Activated T-cell treated with anti-CD3 and anti-CD28 coated beads for 24 hours (primary cell): ENCODE data around the gene MYOM3.

Source experiments
- DNase-seq: peaks from one replicate; pipeline ENCODE4 v3.0.0-alpha.2; 2020; ENCODE audit warnings: low read depth

The MYOM3 gene

GRCh38 chr1:24114753-24115152, 2.8 kb upstream of the MYOM3 start:
- DNase-seq, result no peak

GRCh38 chr1:24113641-24114033, 1.7 kb upstream of the MYOM3 start:
- DNase-seq, result no peak

- no peak for DNase-seq
Measured at GRCh38 chr1:24111262-24111995, 506 bp downstream of the MYOM3 start.

- no peak for DNase-seq
Measured at GRCh38 chr1:24110642-24111261, 1.2 kb downstream of the MYOM3 start.

- DNase-seq, result no peak
Measured at GRCh38 chr1:24109686-24110475, 2.1 kb downstream of the MYOM3 start.

GRCh38 chr1:24109166-24109483, 2.8 kb downstream of the MYOM3 start:
- no peak for DNase-seq

GRCh38 chr1:24108334-24109165, 3.4 kb downstream of the MYOM3 start:
- DNase-seq, result no peak

- no peak for DNase-seq
Measured at GRCh38 chr1:24107462-24108138, 4.3 kb downstream of the MYOM3 start.

- no peak for DNase-seq
Measured at GRCh38 chr1:24105368-24106160, 6.4 kb downstream of the MYOM3 start.

- no peak for DNase-seq
Measured at GRCh38 chr1:24104854-24105253, 7.1 kb downstream of the MYOM3 start.

- DNase-seq, result no peak
Measured at GRCh38 chr1:24103879-24104278, 8.1 kb downstream of the MYOM3 start.

- DNase-seq, result no peak
Measured at GRCh38 chr1:24103408-24103807, 8.5 kb downstream of the MYOM3 start.

- DNase-seq, result no peak
Measured at GRCh38 chr1:24102961-24103360, 9.0 kb downstream of the MYOM3 start.

GRCh38 chr1:24101796-24102586, 9.9 kb downstream of the MYOM3 start:
- DNase-seq, result no peak

- no peak for DNase-seq
Measured at GRCh38 chr1:24100945-24101737, 10.8 kb downstream of the MYOM3 start.

GRCh38 chr1:24098943-24099638, 12.8 kb downstream of the MYOM3 start:
- DNase-seq, result no peak

GRCh38 chr1:24098102-24098501, 13.8 kb downstream of the MYOM3 start:
- no peak for DNase-seq

GRCh38 chr1:24097663-24098062, 14.3 kb downstream of the MYOM3 start:
- no peak for DNase-seq

- no peak for DNase-seq
Measured at GRCh38 chr1:24096739-24097103, 15.2 kb downstream of the MYOM3 start.
